CD4-positive, alpha-beta T cell treated with Interleukin-17A for 1 hour (primary cell): ENCODE measurements around the gene PPARA.

Experiments used
- DNase-seq: peaks from one replicate; pipeline ENCODE4 v3.0.0-alpha.2; 2020

PPARA gene

DNA sequence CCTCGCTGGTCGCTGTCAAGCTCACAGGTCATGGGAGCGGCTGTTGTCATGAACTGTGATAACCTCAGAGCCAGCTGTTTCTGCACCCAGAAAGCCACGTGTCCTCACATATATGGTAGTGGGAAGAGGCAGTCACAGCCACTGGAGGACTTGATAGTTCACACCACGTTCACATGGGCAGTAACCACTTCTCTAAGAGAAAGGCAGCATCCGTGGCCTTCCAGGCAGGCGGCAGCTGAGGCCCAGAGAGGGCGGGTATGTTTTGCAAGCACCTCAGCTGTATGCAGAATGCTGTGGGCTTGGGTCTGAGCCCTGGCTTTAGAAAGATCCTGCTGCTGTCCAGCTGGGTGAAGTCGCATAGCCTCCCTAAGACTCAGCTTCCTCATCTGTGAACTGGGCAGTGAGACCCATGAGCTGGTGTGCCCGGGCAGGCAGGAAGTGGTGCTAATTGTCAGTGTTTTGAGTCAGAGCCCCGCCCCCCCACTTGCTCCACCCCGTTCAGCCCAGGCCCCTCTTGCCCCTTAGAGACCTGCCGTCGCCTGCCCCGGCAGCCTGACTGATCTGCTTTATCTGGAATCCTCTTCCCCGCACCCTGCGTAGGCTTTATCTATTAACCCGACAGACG, 130.8 kb downstream of the PPARA start:
- peak; percentile 74 for DNase-seq

DNA sequence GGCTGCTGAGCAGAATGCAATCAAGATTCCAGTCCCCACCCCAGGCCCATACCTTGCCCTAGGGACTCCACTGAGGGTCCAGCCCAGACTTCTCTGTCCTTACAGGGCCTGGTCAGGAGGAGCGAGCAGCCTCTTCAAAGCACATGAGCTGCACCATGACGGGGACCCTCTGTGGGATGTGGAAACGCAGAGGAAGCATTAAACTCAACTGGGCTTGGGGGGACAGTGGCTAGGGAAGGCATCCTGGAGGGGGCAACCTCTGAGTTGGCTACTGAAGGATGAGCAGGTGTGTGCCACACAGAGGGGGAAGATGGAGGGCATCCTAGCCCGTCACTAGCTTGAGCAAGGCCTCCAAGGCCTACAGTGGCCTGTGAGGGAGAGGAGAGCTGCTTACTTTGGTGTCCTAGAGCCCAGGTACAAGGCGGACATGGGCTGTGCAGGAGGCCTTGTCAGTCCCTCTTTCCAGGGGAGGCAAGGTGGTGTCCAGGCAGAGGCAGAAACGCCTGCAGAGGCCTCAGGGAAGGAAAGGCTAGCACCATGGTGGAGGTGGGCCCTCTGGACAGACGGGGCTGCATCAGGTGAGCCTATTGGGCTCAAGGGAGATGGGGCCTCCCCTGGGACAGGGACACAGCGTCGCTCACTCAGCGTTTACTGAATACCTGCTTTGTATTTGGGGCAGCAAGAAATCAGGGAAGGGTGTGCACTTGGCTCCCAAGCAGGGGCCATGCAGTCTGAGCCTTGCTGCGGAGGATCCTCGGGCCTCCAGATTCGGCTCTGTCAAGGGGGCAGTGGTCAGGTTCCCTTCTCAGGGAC, 131.7 kb downstream of the PPARA start:
- no peak for DNase-seq

DNA sequence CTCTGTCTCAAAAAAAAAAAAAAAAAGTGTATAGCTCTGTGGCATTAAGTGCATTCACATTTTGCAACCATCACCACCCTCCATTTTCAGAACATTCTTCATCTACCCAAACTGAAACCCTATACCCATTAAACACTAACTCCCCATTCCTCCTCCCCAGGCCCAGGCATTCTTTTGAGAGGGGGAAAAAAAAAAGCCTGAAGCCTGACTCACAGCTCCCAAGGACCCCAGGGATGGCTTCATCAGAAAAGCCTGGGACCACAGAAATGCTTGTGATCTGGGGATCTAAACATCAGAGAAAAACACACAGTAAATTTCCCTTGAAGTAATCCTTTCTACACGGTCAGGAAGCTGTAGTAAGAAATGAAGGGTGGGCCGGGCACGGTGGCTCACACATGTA, 135.7 kb downstream of the PPARA start:
- no peak for DNase-seq

GRCh38 chr22:46286941-46287872, 136.9 kb downstream of the PPARA start:
- DNase-seq: no peak

DNA sequence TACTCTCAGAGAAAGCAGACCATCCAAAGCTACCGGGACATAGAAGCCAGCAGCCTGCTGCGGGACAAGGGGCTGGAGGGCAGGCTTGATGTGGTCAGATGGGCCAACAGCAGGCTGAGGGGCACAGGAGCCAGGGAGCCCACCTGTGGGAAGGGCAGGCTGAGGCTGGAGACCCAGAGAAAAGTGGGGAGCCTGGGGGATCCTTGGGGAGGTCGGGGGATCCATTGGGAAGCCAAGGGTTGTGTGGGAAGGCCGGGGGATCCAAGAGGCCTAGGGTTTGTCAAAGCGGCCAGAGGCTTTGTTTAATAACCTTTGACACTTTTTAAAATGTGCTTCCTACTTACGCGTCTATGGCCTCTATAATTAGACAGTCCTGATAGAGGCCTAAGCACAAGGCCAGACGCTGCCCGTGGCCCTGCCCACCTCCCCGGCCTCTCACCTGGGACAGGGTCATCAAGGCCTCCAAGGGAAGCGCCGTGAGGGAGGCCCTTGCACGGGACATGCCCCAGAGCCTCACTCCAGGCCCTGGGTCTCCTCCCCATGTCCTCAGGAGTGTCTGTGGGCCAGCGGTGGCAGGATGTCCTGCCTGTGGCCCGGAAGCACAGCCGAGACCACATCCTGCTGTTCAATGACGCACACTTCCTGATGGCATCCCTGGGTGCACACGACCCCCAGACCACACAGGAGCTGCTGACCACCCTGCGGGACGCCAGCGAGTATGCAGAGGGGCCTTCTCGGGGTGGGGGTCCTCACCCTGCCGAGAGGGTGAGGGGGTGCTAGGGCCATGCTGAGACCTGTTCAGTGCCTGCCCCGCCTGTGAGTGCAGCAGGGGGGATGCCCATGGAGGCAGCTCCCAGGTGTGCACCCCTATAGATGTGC, 137.8 kb downstream of the PPARA start:
- peak; percentile 55 for DNase-seq

DNA sequence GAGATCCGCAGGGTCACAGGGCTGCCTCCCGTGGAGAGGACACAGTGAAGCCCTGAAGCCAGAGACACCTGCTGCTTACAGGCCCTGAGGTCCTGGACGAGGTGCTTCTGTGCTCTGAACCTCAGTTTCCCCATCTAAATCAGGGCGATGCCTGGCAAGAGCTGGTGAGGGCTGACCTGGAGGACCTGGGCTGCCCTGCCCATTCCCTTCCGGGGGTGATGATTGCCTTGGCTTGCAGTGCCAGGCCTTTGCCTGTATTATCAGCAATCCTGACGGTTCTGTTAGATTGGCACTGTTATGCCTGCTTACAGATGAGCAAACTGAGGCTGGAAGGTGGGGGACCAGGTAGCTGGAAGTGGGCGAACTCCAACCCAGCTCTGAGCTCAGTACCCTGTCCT, 138.5 kb downstream of the PPARA start:
- DNase-seq: no peak

DNA sequence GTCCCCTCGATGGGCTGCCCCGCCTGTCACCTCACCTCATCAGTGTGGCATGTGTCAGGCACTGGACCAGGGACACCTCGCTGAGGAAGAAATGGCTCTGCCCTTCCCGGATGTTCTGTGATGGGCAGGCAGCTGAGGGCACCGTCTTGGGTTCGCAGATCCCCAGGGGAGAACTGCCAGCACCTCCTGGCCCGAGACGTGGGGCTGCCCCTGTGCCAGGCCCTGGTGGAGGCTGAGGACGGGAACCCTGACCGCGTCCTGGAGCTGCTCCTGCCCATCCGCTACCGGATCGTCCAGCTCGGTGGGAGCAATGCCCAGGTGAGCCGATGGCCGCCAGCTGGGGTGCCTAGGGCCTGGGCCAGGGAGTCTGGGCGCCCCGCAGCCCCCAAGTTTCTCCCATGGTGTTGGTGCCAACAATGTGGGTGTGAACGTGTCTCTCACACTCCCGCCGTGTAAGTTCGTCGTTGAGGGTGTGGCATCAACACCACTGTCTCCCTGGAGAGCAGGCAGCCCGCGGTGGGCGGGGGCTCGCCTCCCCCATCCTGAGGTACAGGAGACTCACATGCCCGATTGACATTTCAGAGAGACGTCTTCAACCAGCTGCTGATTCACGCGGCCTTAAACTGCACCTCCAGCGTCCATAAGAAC, 139.0 kb downstream of the PPARA start:
- DNase-seq: peak; percentile 66

- peak; percentile 16 for DNase-seq
These were observed 140.0 kb downstream of the PPARA start for GRCh38 chr22:46290121-46290842.

DNA sequence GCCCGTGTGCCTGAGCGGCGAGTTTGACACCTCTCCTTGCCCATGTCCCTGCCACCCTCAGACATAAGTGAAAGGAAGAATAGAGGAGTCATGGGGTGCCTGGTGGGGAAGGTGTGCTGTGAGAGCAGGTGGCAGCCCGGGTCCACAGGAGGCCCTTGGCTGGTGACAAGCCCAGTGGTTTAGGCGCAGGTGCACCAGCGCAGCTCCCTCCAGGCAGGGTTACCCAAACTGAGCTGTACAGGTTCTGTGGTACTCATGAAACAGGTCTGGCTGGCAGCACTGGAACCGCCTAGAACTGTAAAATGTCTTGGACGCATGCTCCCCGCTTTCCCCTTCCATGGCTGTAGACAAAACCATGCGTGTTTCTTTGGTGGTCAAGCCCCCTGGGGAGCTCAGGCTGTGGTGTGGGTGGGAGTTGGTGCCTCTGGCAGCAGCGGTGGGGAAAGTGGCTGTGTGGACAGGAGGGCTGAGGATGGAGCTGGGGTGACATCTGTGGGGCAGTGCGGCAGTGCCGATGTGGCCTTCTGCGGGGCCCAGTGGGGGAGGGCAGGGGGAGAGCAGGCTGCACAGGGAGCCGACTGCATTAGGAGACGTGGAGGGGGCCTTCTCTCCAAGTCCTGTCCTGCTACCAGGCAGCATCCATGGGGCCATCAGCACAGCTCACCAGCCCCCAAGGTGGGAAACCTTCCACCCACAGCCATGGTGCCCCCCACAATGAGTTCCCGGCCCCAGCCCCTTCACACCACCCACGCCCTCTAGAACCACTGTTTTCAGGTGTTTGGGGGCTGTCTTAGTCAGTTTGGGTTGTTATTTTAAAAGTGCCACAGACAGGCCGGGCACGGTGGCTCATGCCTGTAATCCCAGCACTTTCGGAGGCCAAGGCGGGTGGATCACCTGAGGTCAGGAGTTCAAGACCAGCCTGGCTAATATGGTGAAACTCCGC, 140.8 kb downstream of the PPARA start:
- no peak for DNase-seq

- DNase-seq: no peak
These were observed 141.8 kb downstream of the PPARA start for GRCh38 chr22:46292173-46292572.

- no peak for DNase-seq
These were observed 142.4 kb downstream of the PPARA start for GRCh38 chr22:46292732-46293131.
